WTC11 (cell line): ENCODE measurements around the gene GRWD1. TPM values are rescaled to one million over a fixed set of nuclear protein-coding genes. Genes with fewer than 3 reads are reported as not detected.

ENCODE experiments used
- ATAC-seq: fragments of 200-7000 bp; cut with Tn5 transposase; 2 replicates; pipeline ENCODE4 v1.10.0; 2021; ENCODE audit warnings: mild to moderate bottlenecking, moderate library complexity
- CTCF ChIA-PET: fragments of 300-600 bp; sonication (Branson Sonifier 250); formaldehyde crosslinking; loops from one replicate; lab custom pipeline; 2021; ENCODE audit warnings: antibody characterized with exemption; lab: Charles Lee
- POLR2A ChIA-PET: fragments of 350-600 bp; sonication (Branson Sonifier 250); formaldehyde crosslinking; loops from one replicate; lab custom pipeline; 2021; ENCODE audit warnings: antibody characterized with exemption; lab: Charles Lee
- DNase-seq: peaks from one replicate; pipeline ENCODE4 v3.0.0; 2021; ENCODE audit warnings: low spot score
- H3K27ac Mint-ChIP-seq: 2 replicates; pipeline ENCODE4 v1.8.0; 2021; ENCODE audit warnings: mixed read lengths
- H3K27me3 Mint-ChIP-seq: 2 replicates; pipeline ENCODE4 v1.8.0; 2021; ENCODE audit warnings: low read depth, mild to moderate bottlenecking, moderate library complexity, mixed read lengths
- H3K36me3 Mint-ChIP-seq: 2 replicates; pipeline ENCODE4 v1.8.0; 2021; ENCODE audit warnings: mixed read lengths
- H3K4me1 Mint-ChIP-seq: 2 replicates; pipeline ENCODE4 v1.8.0; 2022; ENCODE audit warnings: mixed read lengths
- H3K4me3 Mint-ChIP-seq: 2 replicates; pipeline ENCODE4 v1.8.0; 2021; ENCODE audit warnings: mild to moderate bottlenecking, moderate library complexity, mixed read lengths
- H3K9me3 Mint-ChIP-seq: 2 replicates; pipeline ENCODE4 v1.8.0; 2021; ENCODE audit warnings: mixed read lengths
- ATF6 ChIP-seq: sonication (generic); formaldehyde crosslinking; IDR thresholded peaks from 2 replicates; pipeline ENCODE4 v1.8.1; 2023; ENCODE audit warnings: mild to moderate bottlenecking, missing genetic modification reagents
- CREB1 ChIP-seq: sonication (generic); formaldehyde crosslinking; IDR thresholded peaks from 2 replicates; pipeline ENCODE4 v1.8.0; 2023; ENCODE audit warnings: mild to moderate bottlenecking, missing genetic modification reagents
- ELF4 ChIP-seq: sonication (generic); formaldehyde crosslinking; IDR thresholded peaks from 2 replicates; pipeline ENCODE4 v1.8.1; 2022; ENCODE audit warnings: low read depth, mild to moderate bottlenecking, moderate library complexity, missing genetic modification reagents
- ERG ChIP-seq: fragments of 250-450 bp; sonication (Bioruptor Pico); IDR thresholded peaks from 2 replicates; pipeline ENCODE4 v1.8.0; 2021; ENCODE audit warnings: mild to moderate bottlenecking
- ETV6 ChIP-seq: sonication (generic); formaldehyde crosslinking; IDR thresholded peaks from 2 replicates; pipeline ENCODE4 v1.8.1; 2022; ENCODE audit warnings: mild to moderate bottlenecking, missing genetic modification reagents
- FOXK1 ChIP-seq: sonication (generic); formaldehyde crosslinking; IDR thresholded peaks from 2 replicates; pipeline ENCODE4 v1.8.0; 2022; ENCODE audit warnings: mild to moderate bottlenecking, moderate library complexity, missing genetic modification reagents
- IRF2 ChIP-seq: sonication (generic); formaldehyde crosslinking; IDR thresholded peaks from 2 replicates; pipeline ENCODE4 v1.8.0; 2022; ENCODE audit warnings: low read depth, missing genetic modification reagents, borderline replicate concordance
- JUN ChIP-seq: sonication (generic); formaldehyde crosslinking; IDR thresholded peaks from 2 replicates; pipeline ENCODE4 v1.8.0; 2023; ENCODE audit warnings: mild to moderate bottlenecking, missing genetic modification reagents
- NFYB ChIP-seq: sonication (generic); formaldehyde crosslinking; conservative IDR thresholded peaks from 2 replicates; pipeline ENCODE4 v1.8.0; 2022; ENCODE audit warnings: low read depth, missing genetic modification reagents
- RELA ChIP-seq: sonication (generic); formaldehyde crosslinking; IDR thresholded peaks from 2 replicates; pipeline ENCODE4 v1.8.1; 2022; ENCODE audit warnings: missing genetic modification reagents, mild to moderate bottlenecking, borderline replicate concordance
- TEAD4 ChIP-seq: sonication (generic); formaldehyde crosslinking; IDR thresholded peaks from 2 replicates; pipeline ENCODE4 v1.8.0; 2022; ENCODE audit warnings: mild to moderate bottlenecking, missing genetic modification reagents
- TP53 ChIP-seq: sonication (generic); formaldehyde crosslinking; IDR thresholded peaks from 2 replicates; pipeline ENCODE4 v1.8.1; 2023; ENCODE audit warnings: mild to moderate bottlenecking, missing genetic modification reagents
- ZNF263 ChIP-seq: sonication (generic); formaldehyde crosslinking; IDR thresholded peaks from 2 replicates; pipeline ENCODE4 v1.8.1; 2022; ENCODE audit warnings: low read depth, mild to moderate bottlenecking, moderate library complexity, missing genetic modification reagents
- ZNF425 ChIP-seq: fragments of 250-450 bp; sonication (Bioruptor Pico); conservative IDR thresholded peaks from 2 replicates; pipeline ENCODE4 v1.9.0; 2021; ENCODE audit warnings: mild to moderate bottlenecking
- ZNF671 ChIP-seq: fragments of 250-450 bp; sonication (Bioruptor Pico); IDR thresholded peaks from 2 replicates; pipeline ENCODE4 v1.8.0; 2021; ENCODE audit warnings: mild to moderate bottlenecking
- total RNA-seq: library from RNA; stranded (reverse); gene quantifications from 3 replicates; pipeline ENCODE4 v1.2.3, GENCODE V29; 2021
- TF ChIP-seq, protein P1 (sequence below): sonication (generic); formaldehyde crosslinking; IDR thresholded peaks from 2 replicates; pipeline ENCODE4 v1.8.0; 2022; ENCODE audit warnings: mild to moderate bottlenecking, missing genetic modification reagents
- TF ChIP-seq, protein P2 (sequence below): sonication (generic); formaldehyde crosslinking; IDR thresholded peaks from 2 replicates; pipeline ENCODE4 v1.8.1; 2022; ENCODE audit warnings: low read depth, mild to moderate bottlenecking, moderate library complexity, missing genetic modification reagents, borderline replicate concordance
- TF ChIP-seq, protein P3 (sequence below): fragments of 250-450 bp; sonication (Bioruptor Pico); IDR thresholded peaks from 2 replicates; pipeline ENCODE4 v1.9.0; 2021; ENCODE audit warnings: mild to moderate bottlenecking

GRWD1 gene
- total RNA-seq, 1 experiment from 2014 or later, result 67.2 TPM

DNA sequence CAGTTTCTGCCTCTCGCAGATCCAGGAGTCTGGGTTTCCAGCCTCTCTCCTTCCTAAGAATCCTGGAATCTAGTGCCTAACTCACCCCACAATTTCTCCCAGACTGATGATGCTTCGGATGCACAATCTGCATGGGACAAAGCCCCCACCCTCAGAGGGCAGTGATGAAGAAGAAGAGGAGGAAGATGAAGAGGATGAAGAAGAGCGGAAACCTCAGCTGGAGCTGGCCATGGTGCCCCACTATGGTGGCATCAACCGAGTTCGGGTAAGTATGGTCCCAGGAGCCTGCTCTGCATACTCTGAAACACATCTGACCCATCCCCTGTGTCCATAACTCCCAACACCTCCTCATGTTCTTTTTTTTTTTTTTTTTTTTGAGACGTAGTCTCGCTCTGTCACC, 796 bp downstream of the GRWD1 start:
- TF ChIP-seq ETV6 (CRISPR knock-in tag) (no peak), TEAD4 (CRISPR knock-in tag) (no peak), FOXK1 (CRISPR knock-in tag) (no peak), ZNF425 (CRISPR knock-in tag) (no peak), ZNF263 (CRISPR knock-in tag) (no peak), ZNF671 (CRISPR knock-in tag) (no peak), RELA (no peak), JUN (CRISPR knock-in tag) (no peak), CREB1 (CRISPR knock-in tag) (no peak), ATF6 (CRISPR knock-in tag) (no peak), IRF2 (CRISPR knock-in tag) (no peak)
- TF ChIP-seq, protein P1, sequence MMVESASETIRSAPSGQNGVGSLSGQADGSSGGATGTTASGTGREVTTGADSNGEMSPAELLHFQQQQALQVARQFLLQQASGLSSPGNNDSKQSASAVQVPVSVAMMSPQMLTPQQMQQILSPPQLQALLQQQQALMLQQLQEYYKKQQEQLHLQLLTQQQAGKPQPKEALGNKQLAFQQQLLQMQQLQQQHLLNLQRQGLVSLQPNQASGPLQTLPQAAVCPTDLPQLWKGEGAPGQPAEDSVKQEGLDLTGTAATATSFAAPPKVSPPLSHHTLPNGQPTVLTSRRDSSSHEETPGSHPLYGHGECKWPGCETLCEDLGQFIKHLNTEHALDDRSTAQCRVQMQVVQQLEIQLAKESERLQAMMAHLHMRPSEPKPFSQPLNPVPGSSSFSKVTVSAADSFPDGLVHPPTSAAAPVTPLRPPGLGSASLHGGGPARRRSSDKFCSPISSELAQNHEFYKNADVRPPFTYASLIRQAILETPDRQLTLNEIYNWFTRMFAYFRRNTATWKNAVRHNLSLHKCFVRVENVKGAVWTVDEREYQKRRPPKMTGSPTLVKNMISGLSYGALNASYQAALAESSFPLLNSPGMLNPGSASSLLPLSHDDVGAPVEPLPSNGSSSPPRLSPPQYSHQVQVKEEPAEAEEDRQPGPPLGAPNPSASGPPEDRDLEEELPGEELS (CRISPR knock-in tag), result no peak
- TF ChIP-seq, protein P2, sequence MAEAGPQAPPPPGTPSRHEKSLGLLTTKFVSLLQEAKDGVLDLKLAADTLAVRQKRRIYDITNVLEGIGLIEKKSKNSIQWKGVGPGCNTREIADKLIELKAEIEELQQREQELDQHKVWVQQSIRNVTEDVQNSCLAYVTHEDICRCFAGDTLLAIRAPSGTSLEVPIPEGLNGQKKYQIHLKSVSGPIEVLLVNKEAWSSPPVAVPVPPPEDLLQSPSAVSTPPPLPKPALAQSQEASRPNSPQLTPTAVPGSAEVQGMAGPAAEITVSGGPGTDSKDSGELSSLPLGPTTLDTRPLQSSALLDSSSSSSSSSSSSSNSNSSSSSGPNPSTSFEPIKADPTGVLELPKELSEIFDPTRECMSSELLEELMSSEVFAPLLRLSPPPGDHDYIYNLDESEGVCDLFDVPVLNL, result no peak
- DNase-seq (no peak), ATAC-seq (no peak)
- H3K9me3 Mint-ChIP-seq, result no peaks in the 10 kb centered on the region
- ChIA-PET POLR2A (interaction anchor here (1.0 to 1.5 kb wide), 3 partner anchors 45 to 55 kb away, joined by 4 read pairs; partner anchors contain the start of gene KDELR1), CTCF (interaction anchor here (0.6 to 4.3 kb wide), 10 partner anchors 12 to 138 kb away, joined by 3 to 41 read pairs (median 6); partner anchors contain the start of genes KDELR1, SYNGR4 and TMEM143)
- peaks cover 43% of the 10 kb centered on the region for H3K36me3 Mint-ChIP-seq
- H3K27me3 Mint-ChIP-seq, result peaks cover 16% of the 10 kb centered on the region
- H3K4me1 Mint-ChIP-seq, result peaks cover 18% of the 10 kb centered on the region
- H3K4me3 Mint-ChIP-seq, result peak overlapping the region; percentile 93
- H3K27ac Mint-ChIP-seq, result peak overlapping the region; percentile 99

DNA sequence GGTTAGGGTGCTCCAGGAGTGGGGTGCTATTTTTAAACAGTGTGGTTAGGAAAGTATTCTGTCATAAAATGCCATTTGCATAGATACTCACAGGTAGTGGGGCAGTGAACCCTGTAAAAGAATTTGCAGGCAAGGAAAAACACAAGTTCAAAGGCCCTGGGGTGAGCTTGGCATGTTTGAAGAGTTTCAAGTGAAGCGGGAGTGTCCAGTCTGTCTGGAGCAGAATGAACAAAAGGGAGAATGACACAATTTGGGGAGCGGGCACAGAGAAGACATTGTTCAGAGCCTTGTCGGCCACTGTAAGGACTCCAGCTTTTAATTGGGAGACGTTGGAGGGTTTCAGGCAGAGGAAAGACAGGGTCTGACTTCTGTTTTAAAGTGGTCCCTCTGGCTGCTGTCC, 2.8 kb downstream of the GRWD1 start:
- POLR2A ChIA-PET, result no interaction called here
- Mint-ChIP-seq H3K27ac (no peak overlapping the region), H3K36me3 (peaks cover 54% of the 10 kb centered on the region), H3K4me1 (peaks cover 18% of the 10 kb centered on the region), H3K9me3 (no peaks in the 10 kb centered on the region), H3K4me3 (no peak overlapping the region), H3K27me3 (peaks cover 8% of the 10 kb centered on the region)
- DNase-seq (no peak), ATAC-seq (no peak)
- TF ChIP-seq TP53 (CRISPR knock-in tag), result no peak
- TF ChIP-seq, protein P3, sequence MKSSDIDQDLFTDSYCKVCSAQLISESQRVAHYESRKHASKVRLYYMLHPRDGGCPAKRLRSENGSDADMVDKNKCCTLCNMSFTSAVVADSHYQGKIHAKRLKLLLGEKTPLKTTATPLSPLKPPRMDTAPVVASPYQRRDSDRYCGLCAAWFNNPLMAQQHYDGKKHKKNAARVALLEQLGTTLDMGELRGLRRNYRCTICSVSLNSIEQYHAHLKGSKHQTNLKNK, result no peak
- no peak for TF ChIP-seq ELF4
- no peak for TF ChIP-seq ERG (CRISPR knock-in tag)
- TF ChIP-seq NFYB, result no peak
- CTCF ChIA-PET, result interaction anchor here (4.3 kb wide), 1 partner anchor 58 kb away, joined by 41 read pairs; the partner anchor contains the start of gene KDELR1
